Hematopoietic multipotent progenitor cell treated with erythropoietin and hydrocortisone succinate and interleukin-3 and kit ligand, for 6 days (in vitro differentiated cells): Measurements from ENCODE around the gene TCP11L2.
"Not testable (repeated sequence)": the region's sequence is repeated elsewhere in the genome, so short reads cannot be mapped to it uniquely, and the experiment has no call there.

ENCODE experiments used
- DNase-seq: peaks from one replicate; pipeline ENCODE4 v3.0.0-alpha.2; 2015

The TCP11L2 gene

GRCh38 chr12:106285982-106286381 is 16.6 kb upstream of the TCP11L2 start:
- no peak for DNase-seq

DNA sequence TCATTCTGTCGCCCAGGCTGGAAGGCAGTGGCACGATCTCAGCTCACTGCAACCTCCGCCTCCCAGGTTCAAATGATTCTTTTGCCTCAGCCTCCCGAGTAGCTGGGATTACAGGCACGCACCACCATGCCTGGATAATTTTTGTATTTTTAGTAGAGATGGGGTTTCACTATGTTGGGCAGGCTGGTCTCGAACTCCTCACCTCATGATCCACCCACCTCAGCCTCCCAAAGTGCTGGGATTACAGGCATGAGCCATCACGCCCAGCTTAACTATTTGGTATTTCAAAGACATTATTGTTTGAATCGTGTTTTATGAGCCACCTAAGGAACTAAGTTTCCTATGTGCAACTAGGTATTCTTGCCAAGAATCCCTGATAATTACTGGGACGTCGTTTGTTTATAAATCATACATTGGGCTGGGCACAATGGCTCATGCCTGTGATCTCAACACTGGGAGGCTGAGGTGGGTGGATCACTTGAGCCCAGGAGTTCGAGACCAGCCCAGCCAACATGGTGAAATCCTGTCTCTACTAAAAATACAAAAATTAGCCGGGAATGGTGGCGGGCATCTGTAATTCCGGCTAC is 15.9 kb upstream of the TCP11L2 start:
- DNase-seq: not testable (repeated sequence)

- no peak for DNase-seq
These were observed 15.2 kb upstream of the TCP11L2 start for GRCh38 chr12:106287364-106287763.

GRCh38 chr12:106288101-106288493 is 14.4 kb upstream of the TCP11L2 start:
- DNase-seq: no peak

DNA sequence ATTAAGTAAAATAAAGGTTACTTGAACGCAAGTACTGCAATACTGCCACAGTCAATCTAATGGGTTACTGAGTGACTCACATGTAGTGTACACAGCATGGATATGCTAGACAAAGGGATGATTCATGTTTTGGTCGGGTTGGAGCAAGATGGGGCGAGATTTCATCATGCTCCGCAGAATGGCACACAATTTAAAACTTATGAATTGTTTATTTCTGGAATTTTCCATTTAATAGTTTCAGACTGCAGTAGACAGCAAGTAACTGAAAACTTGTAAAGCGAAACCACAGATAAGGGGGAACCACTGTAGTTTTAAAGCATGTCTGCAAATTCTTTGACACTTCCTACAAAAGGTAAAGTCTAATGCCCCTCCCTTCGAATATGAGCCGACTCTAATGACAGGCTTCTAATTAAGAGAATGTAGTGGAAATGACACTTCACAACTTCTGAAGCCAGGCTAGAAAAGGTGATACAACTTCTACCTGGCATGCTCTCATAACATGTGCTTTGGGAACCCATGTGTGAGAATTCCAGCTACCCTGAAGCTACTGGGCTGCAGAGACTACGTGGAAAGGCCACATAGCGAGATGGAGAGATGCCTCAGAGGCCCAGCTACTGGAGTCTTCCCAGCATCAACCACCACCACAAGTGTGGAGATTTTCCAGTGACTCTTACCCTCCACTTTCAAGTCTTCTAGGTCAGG is 13.9 kb upstream of the TCP11L2 start:
- DNase-seq: peak; percentile 39

DNA sequence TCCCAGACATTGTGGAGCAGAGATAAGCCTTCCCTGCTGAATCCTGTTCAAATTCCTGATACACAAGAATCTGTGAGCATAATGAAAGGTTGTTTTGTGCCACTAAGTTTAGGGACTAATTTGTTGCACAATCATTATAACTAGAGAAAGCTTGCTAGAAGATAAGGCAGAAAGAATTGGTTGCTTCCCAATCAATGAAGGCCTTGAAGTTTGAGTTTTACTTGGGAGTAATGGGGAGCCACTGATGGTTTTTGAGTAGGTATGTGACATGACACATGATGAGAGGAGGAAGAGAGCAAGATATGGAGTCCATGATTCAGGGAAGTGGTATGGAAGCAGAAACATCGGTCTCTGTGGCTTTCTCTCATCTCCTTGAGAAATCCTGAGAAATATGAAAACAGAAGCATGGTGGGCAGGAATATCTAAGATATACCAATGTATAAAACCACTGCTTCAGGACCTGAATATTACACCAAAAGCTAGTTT is 13.3 kb upstream of the TCP11L2 start:
- no peak for DNase-seq

- DNase-seq: no peak
These were observed 11.9 kb upstream of the TCP11L2 start for GRCh38 chr12:106290666-106291065.

DNA sequence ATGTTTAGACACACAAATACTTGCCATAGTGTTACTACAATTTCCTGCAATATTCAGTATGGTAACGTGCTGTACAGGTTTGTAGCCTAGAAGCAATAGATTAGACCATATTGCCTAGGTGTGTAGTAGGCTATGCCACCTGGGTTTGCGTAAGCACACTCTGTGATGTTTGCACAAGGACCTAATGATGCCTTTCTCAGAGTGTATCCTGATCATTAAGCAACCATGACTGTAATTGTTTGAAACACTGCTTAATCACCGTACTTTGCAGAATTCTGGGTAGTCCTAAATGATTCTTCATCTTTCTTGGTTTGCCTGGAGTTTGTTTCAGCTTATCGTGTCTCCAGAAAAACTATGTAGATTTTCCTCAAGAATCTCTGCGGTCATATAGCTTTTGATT is 11.2 kb upstream of the TCP11L2 start:
- DNase-seq: no peak

DNA sequence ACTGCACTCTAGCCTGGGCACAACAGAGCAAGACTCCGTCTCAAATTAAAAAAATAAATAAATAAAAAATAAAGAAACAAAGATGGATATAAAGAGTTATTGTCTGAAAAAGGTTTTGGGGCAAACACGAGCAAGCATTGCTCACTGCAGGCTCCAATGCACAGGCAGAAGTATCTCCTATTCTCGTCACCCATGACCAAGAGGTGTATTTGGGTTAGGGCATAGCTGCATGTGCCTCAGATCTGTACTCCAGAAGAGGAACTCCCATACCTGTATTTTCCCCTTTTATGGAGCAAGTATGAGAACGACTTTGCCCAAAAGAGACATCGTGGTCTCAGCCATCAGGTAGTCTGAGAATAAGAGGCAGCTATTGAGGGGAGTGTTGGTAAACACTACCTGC is 10.2 kb upstream of the TCP11L2 start:
- no peak for DNase-seq

DNA sequence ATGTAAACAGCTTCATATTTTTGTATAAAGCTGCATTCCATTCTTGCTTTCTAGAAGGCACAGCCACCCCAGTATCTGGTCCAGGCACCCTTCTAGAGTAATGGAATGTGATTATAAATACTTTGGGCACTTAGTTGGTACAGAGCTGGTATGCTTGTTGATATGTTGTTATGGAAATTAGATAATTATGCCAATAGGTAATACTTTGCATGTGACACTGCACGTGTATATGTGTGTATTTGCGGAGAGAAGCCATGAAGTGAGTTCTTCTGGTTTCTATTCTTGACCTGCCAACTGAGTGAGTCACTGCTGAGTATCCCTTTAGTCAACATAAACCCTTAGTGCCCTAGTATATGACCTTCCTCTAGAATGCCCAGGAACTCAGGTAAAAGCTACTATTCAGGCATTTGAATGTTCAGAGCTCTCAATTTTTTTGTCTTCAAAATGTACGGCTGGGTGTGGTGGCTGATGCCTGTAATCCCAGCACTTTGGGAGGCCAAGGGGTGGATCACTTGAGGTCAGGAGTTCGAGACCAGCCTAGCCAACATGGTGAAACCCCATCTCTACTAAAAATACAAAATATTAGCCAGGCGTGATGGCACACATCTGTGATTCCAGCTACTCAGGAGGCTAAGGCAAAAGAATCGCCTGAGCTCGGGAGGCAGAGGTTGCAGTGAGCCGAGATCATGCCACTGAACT is 6.2 kb upstream of the TCP11L2 start:
- no peak for DNase-seq

DNA sequence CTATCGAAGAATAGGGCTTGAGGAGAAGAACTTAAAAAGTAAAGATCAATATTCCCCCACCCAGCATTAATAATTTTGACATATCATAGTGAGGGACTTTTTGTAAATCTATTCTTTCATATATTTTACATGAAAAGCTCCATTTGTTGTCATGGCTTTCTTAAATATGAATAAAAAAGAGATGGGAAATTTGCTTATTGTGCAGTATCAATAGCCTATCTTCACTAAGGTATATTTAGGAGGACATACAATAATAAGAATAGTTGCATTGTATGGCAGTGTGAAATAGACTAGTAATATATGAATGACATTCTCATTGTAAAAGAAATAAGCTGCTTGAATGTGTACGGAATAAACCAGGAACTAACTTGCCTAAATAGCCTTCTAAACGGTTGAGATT is 5.5 kb upstream of the TCP11L2 start:
- no peak for DNase-seq

GRCh38 chr12:106297681-106298080 is 4.9 kb upstream of the TCP11L2 start:
- DNase-seq: no peak

- DNase-seq: peak; percentile 45
These were observed 3.2 kb upstream of the TCP11L2 start for GRCh38 chr12:106299202-106299774.

GRCh38 chr12:106300761-106301160 is 1.8 kb upstream of the TCP11L2 start:
- no peak for DNase-seq

DNA sequence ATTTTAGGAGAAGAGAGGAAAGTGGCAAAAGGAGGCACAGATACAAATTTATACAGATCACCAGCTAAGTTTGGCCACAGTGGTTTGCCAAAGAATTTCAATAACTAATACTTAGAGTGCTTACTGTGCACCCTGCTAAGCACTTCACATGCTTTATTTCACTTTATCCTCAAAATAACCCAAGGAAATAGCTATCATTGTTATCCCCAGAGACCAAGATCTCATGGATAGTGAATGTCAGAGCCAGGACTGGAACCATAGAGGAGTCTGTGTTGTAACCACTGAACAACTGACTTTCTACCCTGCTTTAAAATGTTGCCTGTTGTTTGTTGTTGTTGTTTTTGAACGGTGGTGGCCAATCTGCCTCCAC is 1.3 kb upstream of the TCP11L2 start:
- no peak for DNase-seq

DNA sequence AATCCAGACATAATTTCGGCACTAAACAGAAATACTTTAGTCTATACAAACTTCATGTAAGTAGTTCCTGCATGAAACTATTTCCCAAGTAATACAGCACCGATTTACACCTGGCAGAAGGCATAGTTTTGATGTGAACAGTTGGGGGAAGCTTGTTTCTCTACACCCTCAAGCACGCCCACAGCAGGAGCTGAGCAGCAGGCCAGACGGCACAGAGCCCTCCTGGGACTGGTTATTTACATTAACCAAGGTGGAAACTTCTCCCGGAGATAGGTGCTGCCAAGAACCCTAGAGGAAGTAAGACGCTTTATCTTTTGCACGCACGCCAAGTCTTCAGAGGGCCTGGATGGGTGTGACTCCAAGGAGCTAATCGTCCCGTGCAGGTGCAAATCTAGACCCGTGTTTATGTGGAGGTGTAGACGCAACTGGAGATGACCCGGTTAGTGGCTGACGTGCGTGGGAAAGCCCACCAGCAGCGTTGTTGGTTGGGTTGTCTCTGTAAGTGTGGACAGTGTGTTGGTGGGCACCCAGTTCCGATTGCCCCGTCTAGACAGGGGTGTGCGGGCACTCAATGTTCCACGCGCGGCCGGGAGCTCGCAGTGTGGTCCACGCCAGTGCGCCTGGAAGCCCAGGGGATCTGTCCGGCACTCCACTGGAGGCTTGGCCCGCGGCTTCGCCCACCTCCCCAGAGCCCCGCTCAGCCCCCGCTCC is 767 bp upstream of the TCP11L2 start:
- peak; percentile 99 for DNase-seq

- DNase-seq: peak; percentile 63
These were observed 778 bp downstream of the TCP11L2 start for GRCh38 chr12:106303202-106303820.

- no peak for DNase-seq
These were observed 1.5 kb downstream of the TCP11L2 start for GRCh38 chr12:106304001-106304421.

DNA sequence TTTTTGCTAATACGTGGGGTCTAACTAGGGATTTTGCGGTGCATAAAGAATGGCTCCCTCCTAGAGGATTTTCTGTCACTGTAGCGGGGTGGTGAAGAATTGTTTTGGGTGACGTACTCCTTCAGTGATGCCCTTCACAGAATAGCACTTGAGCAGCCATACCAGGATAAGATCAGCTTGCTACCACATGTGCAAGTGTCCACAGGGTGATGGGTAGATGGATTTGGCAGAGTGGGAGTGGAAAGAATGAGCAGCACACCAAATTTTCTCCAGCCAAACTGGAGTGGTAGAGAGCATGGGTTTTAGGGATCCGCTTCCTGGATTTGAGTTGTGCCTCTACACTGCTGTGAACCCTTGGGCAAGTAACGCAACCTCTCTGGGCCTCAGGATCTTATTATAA is 2.3 kb downstream of the TCP11L2 start:
- no peak for DNase-seq

GRCh38 chr12:106305376-106305775 is 2.8 kb downstream of the TCP11L2 start:
- DNase-seq: no peak

DNA sequence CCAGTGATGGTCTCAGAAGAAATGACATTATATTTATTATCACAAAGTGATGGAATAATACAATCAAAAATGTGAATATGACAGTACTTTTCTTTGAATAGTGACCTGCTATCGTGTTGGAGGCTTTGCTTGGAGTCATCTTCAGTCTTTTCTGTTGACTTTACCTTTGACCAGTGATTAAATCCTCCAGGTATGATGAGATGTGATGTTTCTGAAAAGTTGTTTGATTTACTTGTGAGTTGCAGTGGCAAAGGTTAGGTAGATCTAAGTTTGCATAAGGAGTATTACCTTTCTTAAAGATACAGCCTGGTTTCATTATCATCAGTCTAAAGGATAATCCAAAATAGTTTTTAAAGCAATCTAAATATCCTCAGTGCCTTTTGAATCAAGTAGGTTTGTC is 4.6 kb downstream of the TCP11L2 start:
- no peak for DNase-seq

DNA sequence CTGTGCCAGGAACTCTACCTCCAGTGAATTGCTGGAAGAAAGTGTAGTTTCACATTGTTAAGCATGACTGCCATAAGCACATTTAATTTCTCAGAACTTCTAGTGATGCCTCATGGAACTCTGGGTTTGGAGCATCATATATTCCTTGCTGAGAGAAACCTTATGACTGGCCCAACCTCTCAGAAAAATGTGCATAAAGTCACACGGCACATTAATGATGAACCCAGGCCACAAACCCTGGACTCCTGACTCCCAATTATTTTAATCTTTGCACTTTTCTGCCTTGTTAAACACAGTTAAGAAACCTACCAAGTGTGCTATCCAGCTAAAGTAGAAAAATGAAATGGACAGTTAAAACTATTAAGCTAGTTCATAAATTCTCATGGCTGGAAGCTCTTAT is 5.6 kb downstream of the TCP11L2 start:
- no peak for DNase-seq

DNA sequence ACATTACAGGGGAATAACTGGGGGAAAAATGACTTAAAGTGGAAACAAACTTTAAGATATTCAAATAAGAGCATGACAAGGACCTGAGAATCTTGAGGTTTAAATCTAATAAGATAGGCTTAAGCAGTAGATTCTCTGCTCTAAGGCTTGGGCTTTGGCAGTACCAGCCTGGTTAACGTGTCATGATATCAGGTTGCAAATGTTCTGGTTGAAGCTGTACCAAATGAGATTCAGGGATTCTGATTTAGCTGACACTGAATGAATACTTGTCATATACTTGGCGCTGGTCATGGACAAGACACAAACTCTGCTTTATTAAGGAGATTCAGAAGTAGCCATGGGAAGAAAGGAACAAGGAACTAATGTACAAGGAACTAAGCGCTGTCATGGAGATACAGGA is 6.1 kb downstream of the TCP11L2 start:
- DNase-seq: no peak
